Measurements from ENCODE around the gene CNTLN. TPM values are rescaled to one million over a fixed set of nuclear protein-coding genes. Genes with fewer than 3 reads are reported as not detected.

CNTLN gene
- total RNA-seq, 4 donors from 2014 or later: 3.0 to 7.6 (median 3.7) TPM

DNA sequence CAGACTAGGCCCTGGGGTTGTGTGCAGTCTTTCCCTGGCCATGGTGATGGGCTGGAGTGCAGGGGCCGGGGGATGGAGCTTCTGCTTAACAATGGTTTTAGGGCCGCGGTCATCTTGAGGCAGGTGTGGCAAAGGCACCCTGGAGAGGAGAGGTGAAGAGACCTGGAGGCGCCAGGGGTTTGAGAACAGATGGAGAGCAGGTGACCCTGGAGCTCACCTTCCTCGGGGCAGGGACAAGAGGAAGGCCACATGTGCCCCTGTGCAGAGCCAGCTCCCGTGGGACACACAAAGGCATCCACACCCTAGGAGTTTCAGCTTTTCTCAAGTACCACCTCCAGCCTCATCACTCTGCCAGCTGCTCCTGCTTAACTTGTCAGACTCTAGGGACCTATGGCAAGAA, 397.6 kb downstream of the CNTLN start:
- TF ChIP-seq, protein P1, sequence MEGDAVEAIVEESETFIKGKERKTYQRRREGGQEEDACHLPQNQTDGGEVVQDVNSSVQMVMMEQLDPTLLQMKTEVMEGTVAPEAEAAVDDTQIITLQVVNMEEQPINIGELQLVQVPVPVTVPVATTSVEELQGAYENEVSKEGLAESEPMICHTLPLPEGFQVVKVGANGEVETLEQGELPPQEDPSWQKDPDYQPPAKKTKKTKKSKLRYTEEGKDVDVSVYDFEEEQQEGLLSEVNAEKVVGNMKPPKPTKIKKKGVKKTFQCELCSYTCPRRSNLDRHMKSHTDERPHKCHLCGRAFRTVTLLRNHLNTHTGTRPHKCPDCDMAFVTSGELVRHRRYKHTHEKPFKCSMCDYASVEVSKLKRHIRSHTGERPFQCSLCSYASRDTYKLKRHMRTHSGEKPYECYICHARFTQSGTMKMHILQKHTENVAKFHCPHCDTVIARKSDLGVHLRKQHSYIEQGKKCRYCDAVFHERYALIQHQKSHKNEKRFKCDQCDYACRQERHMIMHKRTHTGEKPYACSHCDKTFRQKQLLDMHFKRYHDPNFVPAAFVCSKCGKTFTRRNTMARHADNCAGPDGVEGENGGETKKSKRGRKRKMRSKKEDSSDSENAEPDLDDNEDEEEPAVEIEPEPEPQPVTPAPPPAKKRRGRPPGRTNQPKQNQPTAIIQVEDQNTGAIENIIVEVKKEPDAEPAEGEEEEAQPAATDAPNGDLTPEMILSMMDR (IDR thresholded peaks at IDR 0.05): no peak
- TF ChIP-seq POLR2AphosphoS5 (IDR thresholded peaks at IDR 0.05) (no peak), POLR2A (IDR thresholded peaks at IDR 0.05) (no peak), EP300 (IDR thresholded peaks at IDR 0.05) (no peak)
- H3K9me3 ChIP-seq: no peaks in the 10 kb centered on the region
- H3K36me3 ChIP-seq: no peaks in the 10 kb centered on the region
- no peak overlapping the region for H3K27ac ChIP-seq
- no peaks in the 10 kb centered on the region for H3K27me3 ChIP-seq
- no peak for DNase-seq (ENCODE audit: low spot score in 2 of 2)
- no peak overlapping the region for H3K4me3 ChIP-seq
- 81% methylated on average over 6 of the region's 6 CpGs for WGBS
- no peaks in the 10 kb centered on the region for H3K4me1 ChIP-seq

DNA sequence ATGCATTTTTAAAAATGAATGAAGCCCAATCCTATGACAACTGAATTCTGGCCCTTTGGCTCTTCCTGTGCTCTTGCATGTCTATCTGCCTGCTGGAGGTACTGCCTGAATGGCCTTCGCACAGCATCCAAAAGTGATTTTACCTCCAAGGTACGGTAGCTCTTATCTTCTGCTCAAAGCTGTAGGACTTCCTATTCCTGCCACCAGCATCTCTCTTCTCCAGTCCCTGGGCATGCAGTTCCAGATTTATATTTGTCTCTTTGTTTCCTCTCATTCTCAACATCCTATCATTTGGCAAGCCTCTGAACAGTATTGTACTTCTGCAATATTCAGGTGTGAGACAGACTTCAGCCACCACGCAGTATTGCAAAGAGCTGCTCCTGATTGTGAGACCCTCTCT, 400.3 kb downstream of the CNTLN start:
- no peaks in the 10 kb centered on the region for H3K27me3 ChIP-seq
- H3K36me3 ChIP-seq: no peaks in the 10 kb centered on the region
- 81% methylated on average over 3 of the region's 3 CpGs for WGBS
- no peak for TF ChIP-seq POLR2AphosphoS5 (IDR thresholded peaks at IDR 0.05)
- TF ChIP-seq, protein P1 (IDR thresholded peaks at IDR 0.05): no peak
- no peaks in the 10 kb centered on the region for H3K4me1 ChIP-seq
- H3K27ac ChIP-seq: no peak overlapping the region
- no peak overlapping the region for H3K4me3 ChIP-seq
- H3K9me3 ChIP-seq: no peaks in the 10 kb centered on the region
- DNase-seq (ENCODE audit: low spot score in 2 of 2): no peak

GRCh38 chr9:17536027-17536426, 401.2 kb downstream of the CNTLN start:
- no peak for DNase-seq (ENCODE audit: low spot score in 2 of 2)
- Histone ChIP-seq H3K4me3 (no peak overlapping the region), H3K36me3 (no peaks in the 10 kb centered on the region), H3K27me3 (no peaks in the 10 kb centered on the region), H3K9me3 (no peaks in the 10 kb centered on the region), H3K4me1 (no peaks in the 10 kb centered on the region), H3K27ac (no peak overlapping the region)
- 83% methylated on average over 7 of the region's 7 CpGs for WGBS
- TF ChIP-seq, protein P1 (IDR thresholded peaks at IDR 0.05): no peak
- TF ChIP-seq EP300 (IDR thresholded peaks at IDR 0.05) (no peak), POLR2A (IDR thresholded peaks at IDR 0.05) (no peak), POLR2AphosphoS5 (IDR thresholded peaks at IDR 0.05) (no peak)

DNA sequence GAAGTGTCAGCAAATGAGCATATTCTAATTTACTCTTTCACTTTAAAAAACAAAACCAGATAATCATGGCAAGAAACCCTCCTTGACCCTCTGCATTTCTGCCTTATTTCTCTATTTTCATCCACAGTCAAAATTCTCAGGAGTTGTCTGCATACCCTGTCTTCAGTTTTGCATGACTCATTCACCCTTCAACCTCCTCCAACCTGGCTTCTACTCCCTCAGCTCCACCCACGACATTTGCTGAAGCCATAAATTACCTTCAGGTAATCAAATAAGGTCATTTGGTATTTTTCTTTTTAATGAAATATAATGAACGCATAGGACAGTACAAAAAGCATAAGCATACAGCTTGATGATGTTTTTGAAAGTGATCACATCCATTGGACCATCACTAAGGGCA, 416.2 kb downstream of the CNTLN start:
- Histone ChIP-seq H3K27me3 (no peaks in the 10 kb centered on the region), H3K4me1 (no peaks in the 10 kb centered on the region), H3K27ac (no peak overlapping the region), H3K36me3 (no peaks in the 10 kb centered on the region), H3K4me3 (no peak overlapping the region), H3K9me3 (no peaks in the 10 kb centered on the region)
- no peak for TF ChIP-seq POLR2AphosphoS5 (IDR thresholded peaks at IDR 0.05)
- TF ChIP-seq EP300 (IDR thresholded peaks at IDR 0.05): no peak
- TF ChIP-seq, protein P1 (IDR thresholded peaks at IDR 0.05): no peak
- TF ChIP-seq POLR2A (IDR thresholded peaks at IDR 0.05): no peak
- WGBS: 57% methylated on average over 2 of the region's 2 CpGs
- no peak for DNase-seq (ENCODE audit: low spot score in 2 of 2)

Measured in suprapubic skin (tissue), 4 donors.